ENCODE data around the gene ERBB2. TPM values are rescaled to one million over a fixed set of nuclear protein-coding genes. Genes with fewer than 3 reads are reported as not detected.

Gene ERBB2
- total and polyA plus RNA-seq, 2 experiments from 2014 or later, result 46.2 to 196 TPM

DNA sequence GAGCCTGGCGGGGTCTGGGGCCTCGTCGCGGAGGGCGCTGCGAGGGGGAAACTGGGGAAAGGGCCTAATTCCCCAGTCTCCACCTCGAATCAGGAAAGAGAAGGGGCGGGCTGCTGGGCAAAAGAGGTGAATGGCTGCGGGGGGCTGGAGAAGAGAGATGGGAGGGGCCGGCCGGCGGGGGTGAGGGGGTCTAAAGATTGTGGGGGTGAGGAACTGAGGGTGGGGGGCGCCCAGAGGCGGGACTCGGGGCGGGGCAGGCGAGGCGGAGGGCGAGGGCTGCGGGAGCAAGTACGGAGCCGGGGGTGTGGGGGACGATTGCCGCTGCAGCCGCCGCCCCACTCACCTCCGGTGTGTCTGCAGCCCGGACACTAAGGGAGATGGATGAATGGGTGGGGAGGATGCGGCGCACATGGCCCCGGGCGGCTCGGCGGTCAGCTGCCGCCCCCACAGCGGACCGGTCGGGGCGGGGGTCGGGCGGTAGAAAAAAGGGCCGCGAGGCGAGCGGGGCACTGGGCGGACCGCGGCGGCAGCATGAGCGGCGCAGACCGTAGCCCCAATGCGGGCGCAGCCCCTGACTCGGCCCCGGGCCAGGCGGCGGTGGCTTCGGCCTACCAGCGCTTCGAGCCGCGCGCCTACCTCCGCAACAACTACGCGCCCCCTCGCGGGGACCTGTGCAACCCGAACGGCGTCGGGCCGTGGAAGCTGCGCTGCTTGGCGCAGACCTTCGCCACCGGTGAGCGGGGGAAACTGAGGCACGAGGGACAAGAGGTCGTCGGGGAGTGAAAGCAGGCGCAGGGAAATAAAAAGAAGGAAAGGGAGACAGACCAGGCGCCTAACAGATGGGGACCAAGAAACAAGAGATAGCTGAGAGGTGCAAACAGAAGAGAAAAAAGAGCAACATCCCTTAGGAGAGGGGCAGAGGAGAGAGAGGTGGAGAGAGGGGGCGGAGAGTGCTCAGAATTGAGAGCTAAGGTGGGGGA, 31.6 kb upstream of the ERBB2 start, which contains the start of gene PNMT:
TSS of gene PNMT (plus strand) at position 509 of the 980 bp plus-strand sequence. CDS start at position 532, 23 bp downstream.
- H2AFZ ChIP-seq, result peak within 1 kb of the TSS; percentile 69
- H3K4me3 ChIP-seq, result peak within 1 kb of the TSS; percentile 64
- H3K36me3 ChIP-seq (ENCODE audit: insufficient read depth), result no peaks in the 10 kb centered on the region
- peaks cover 39% of the 10 kb centered on the region for H3K4me1 ChIP-seq (ENCODE audit: insufficient read depth)
- H3F3A ChIP-seq (replicated peaks; ENCODE audit: low read depth), result peaks cover 3% of the 10 kb centered on the region; the same call in 1 of the 2 replicates
- H3K9me2 ChIP-seq (ENCODE audit: insufficient read depth), result no peaks in the 10 kb centered on the region
- Mint-ChIP-seq H3K9me3 (no peaks in the 10 kb centered on the region; the same call in 2 of the 3 replicates), H3K36me3 (ENCODE audit: low read depth) (no peaks in the 10 kb centered on the region; the same call in 2 of the 3 replicates), H3K4me3 (peak within 1 kb of the TSS; percentile 68), H3K27ac (no peak within 1 kb of the TSS), H3K27me3 (ENCODE audit: insufficient read depth, low read depth, poor library complexity) (peaks cover 32% of the 10 kb centered on the region), H3K4me1 (peaks cover 40% of the 10 kb centered on the region)
- no peaks in the 10 kb centered on the region; the same call in 1 of the 2 replicates for H4K20me1 ChIP-seq (replicated peaks; ENCODE audit: insufficient read depth)
- no peak within 1 kb of the TSS for H3K27ac ChIP-seq (ENCODE audit: low read depth)
- peaks cover 41% of the 10 kb centered on the region for H3K27me3 ChIP-seq (ENCODE audit: insufficient read depth)
- peak within 1 kb of the TSS; percentile 90 for H3K4me2 ChIP-seq
- H3K79me2 ChIP-seq (replicated peaks; ENCODE audit: insufficient read depth), result no peaks in the 10 kb centered on the region
- TF ChIP-seq CREB1 (CRISPR knock-in tag; IDR thresholded peaks at IDR 0.05; ENCODE audit: low read depth), result peak; percentile 15; the same call in 1 of the 2 replicates
- TF ChIP-seq ZNF331 (CRISPR knock-in tag; IDR thresholded peaks at IDR 0.05; ENCODE audit: low read depth), result no peak
- TF ChIP-seq, protein P1, sequence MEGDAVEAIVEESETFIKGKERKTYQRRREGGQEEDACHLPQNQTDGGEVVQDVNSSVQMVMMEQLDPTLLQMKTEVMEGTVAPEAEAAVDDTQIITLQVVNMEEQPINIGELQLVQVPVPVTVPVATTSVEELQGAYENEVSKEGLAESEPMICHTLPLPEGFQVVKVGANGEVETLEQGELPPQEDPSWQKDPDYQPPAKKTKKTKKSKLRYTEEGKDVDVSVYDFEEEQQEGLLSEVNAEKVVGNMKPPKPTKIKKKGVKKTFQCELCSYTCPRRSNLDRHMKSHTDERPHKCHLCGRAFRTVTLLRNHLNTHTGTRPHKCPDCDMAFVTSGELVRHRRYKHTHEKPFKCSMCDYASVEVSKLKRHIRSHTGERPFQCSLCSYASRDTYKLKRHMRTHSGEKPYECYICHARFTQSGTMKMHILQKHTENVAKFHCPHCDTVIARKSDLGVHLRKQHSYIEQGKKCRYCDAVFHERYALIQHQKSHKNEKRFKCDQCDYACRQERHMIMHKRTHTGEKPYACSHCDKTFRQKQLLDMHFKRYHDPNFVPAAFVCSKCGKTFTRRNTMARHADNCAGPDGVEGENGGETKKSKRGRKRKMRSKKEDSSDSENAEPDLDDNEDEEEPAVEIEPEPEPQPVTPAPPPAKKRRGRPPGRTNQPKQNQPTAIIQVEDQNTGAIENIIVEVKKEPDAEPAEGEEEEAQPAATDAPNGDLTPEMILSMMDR (conservative IDR thresholded peaks at IDR 0.05; ENCODE audit: low read depth in 2 of 2), result peak; percentile 60 to 76
- no peak for TF ChIP-seq JUNB (IDR thresholded peaks at IDR 0.05; ENCODE audit: unreplicated experiment)
- TF ChIP-seq EZH2 (IDR thresholded peaks at IDR 0.05; ENCODE audit: low read depth, unreplicated experiment), result peak; percentile 47
- ATAC-seq (peak; percentile 43), DNase-seq (ENCODE audit: low spot score) (peak; percentile 90)

DNA sequence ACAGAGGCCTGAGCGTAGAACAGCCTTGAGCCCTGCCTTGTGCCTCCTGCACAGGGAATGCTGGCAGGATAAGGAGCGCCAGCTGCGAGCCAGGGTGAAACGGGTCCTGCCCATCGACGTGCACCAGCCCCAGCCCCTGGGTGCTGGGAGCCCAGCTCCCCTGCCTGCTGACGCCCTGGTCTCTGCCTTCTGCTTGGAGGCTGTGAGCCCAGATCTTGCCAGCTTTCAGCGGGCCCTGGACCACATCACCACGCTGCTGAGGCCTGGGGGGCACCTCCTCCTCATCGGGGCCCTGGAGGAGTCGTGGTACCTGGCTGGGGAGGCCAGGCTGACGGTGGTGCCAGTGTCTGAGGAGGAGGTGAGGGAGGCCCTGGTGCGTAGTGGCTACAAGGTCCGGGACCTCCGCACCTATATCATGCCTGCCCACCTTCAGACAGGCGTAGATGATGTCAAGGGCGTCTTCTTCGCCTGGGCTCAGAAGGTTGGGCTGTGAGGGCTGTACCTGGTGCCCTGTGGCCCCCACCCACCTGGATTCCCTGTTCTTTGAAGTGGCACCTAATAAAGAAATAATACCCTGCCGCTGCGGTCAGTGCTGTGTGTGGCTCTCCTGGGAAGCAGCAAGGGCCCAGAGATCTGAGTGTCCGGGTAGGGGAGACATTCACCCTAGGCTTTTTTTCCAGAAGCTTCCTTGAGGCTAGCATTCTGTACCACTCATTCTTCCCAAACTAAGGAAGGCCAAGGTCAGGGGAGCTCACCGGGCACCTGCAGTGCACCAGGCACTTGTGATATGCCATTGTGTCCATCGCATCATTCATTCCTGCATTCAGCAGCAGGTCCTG, 29.7 kb upstream of the ERBB2 start:
- no peak overlapping the region for H3K4me3 ChIP-seq
- Mint-ChIP-seq H3K4me1 (peaks cover 25% of the 10 kb centered on the region), H3K27me3 (ENCODE audit: insufficient read depth, low read depth, poor library complexity) (peaks cover 31% of the 10 kb centered on the region), H3K4me3 (no peak overlapping the region; the same call in 2 of the 3 replicates), H3K9me3 (no peaks in the 10 kb centered on the region), H3K27ac (no peak overlapping the region), H3K36me3 (ENCODE audit: low read depth) (no peaks in the 10 kb centered on the region; the same call in 2 of the 3 replicates)
- H3K36me3 ChIP-seq (ENCODE audit: insufficient read depth), result no peaks in the 10 kb centered on the region
- no peak overlapping the region for H3K27ac ChIP-seq (ENCODE audit: low read depth)
- H3K4me2 ChIP-seq, result no peak overlapping the region
- DNase-seq (ENCODE audit: low spot score), result no peak
- no peak overlapping the region for H2AFZ ChIP-seq
- no peaks in the 10 kb centered on the region for H3F3A ChIP-seq (replicated peaks; ENCODE audit: low read depth)
- peaks cover 41% of the 10 kb centered on the region for H3K27me3 ChIP-seq (ENCODE audit: insufficient read depth)
- H4K20me1 ChIP-seq (replicated peaks; ENCODE audit: insufficient read depth), result no peaks in the 10 kb centered on the region; the same call in 1 of the 2 replicates
- H3K79me2 ChIP-seq (replicated peaks; ENCODE audit: insufficient read depth), result no peaks in the 10 kb centered on the region
- no peak for ATAC-seq
- peaks cover 25% of the 10 kb centered on the region for H3K4me1 ChIP-seq (ENCODE audit: insufficient read depth)
- H3K9me2 ChIP-seq (ENCODE audit: insufficient read depth), result no peaks in the 10 kb centered on the region
- no peak for TF ChIP-seq STAT1 (IDR thresholded peaks at IDR 0.05; ENCODE audit: unreplicated experiment)
- no peak for TF ChIP-seq ZNF114 (CRISPR knock-in tag; IDR thresholded peaks at IDR 0.05)
- TF ChIP-seq, protein P2, sequence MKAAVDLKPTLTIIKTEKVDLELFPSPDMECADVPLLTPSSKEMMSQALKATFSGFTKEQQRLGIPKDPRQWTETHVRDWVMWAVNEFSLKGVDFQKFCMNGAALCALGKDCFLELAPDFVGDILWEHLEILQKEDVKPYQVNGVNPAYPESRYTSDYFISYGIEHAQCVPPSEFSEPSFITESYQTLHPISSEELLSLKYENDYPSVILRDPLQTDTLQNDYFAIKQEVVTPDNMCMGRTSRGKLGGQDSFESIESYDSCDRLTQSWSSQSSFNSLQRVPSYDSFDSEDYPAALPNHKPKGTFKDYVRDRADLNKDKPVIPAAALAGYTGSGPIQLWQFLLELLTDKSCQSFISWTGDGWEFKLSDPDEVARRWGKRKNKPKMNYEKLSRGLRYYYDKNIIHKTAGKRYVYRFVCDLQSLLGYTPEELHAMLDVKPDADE (IDR thresholded peaks at IDR 0.05), result no peak
- no peak for TF ChIP-seq CREB1 (CRISPR knock-in tag; IDR thresholded peaks at IDR 0.05; ENCODE audit: low read depth)
- TF ChIP-seq EZH2phosphoT487 (IDR thresholded peaks at IDR 0.05; ENCODE audit: unreplicated experiment), result no peak
- TF ChIP-seq JUNB (IDR thresholded peaks at IDR 0.05; ENCODE audit: unreplicated experiment), result no peak
- no peak for TF ChIP-seq NANOG (IDR thresholded peaks at IDR 0.05; ENCODE audit: borderline replicate concordance)
- TF ChIP-seq, protein P3, sequence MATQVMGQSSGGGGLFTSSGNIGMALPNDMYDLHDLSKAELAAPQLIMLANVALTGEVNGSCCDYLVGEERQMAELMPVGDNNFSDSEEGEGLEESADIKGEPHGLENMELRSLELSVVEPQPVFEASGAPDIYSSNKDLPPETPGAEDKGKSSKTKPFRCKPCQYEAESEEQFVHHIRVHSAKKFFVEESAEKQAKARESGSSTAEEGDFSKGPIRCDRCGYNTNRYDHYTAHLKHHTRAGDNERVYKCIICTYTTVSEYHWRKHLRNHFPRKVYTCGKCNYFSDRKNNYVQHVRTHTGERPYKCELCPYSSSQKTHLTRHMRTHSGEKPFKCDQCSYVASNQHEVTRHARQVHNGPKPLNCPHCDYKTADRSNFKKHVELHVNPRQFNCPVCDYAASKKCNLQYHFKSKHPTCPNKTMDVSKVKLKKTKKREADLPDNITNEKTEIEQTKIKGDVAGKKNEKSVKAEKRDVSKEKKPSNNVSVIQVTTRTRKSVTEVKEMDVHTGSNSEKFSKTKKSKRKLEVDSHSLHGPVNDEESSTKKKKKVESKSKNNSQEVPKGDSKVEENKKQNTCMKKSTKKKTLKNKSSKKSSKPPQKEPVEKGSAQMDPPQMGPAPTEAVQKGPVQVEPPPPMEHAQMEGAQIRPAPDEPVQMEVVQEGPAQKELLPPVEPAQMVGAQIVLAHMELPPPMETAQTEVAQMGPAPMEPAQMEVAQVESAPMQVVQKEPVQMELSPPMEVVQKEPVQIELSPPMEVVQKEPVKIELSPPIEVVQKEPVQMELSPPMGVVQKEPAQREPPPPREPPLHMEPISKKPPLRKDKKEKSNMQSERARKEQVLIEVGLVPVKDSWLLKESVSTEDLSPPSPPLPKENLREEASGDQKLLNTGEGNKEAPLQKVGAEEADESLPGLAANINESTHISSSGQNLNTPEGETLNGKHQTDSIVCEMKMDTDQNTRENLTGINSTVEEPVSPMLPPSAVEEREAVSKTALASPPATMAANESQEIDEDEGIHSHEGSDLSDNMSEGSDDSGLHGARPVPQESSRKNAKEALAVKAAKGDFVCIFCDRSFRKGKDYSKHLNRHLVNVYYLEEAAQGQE (IDR thresholded peaks at IDR 0.05; ENCODE audit: unreplicated experiment), result no peak
- TF ChIP-seq ZNF331 (CRISPR knock-in tag; IDR thresholded peaks at IDR 0.05; ENCODE audit: low read depth), result no peak
- no peak for TF ChIP-seq EZH2 (IDR thresholded peaks at IDR 0.05; ENCODE audit: low read depth, unreplicated experiment)
- no peak for TF ChIP-seq POLR2AphosphoS5 (IDR thresholded peaks at IDR 0.05; ENCODE audit: low read depth)

Data from GM23338 (cell line).